Right lobe of liver (tissue), 4 donors: ENCODE measurements around the gene MARCHF7.

ENCODE experiments used
- CTCF ChIP-seq, 4 donors: fragments of 200-600 bp in 3 of 4; fragments of 450-650 bp in 1 of 4; IDR thresholded peaks; one replicate each; pipeline versions ENCODE4 v1.5.1 to v1.8.0; 2016 to 2022; ENCODE audit warnings: antibody characterized with exemption in 4 of 4, mild to moderate bottlenecking in 2 of 4
- POLR2A ChIP-seq: fragments of 450-650 bp; IDR thresholded peaks from one replicate; pipeline ENCODE4 v1.6.1; 2017; ENCODE audit warnings: antibody characterized with exemption, mild to moderate bottlenecking
- donor health status: DM: no; HTN: no; CAD: no.
- donor health status: DM: no; HTN: no; CAD: no.
- donor health status: DM: no; HTN: yes; CAD: no.

GRCh38 chr2:159708066-159708760 lies 4.1 kb upstream of the MARCHF7 start:
- no peak for TF ChIP-seq POLR2A
- no peak for TF ChIP-seq CTCF (IDR thresholded peaks at IDR 0.05)
